ENCODE data around the gene CDC123.
"Not testable (repeated sequence)": the region's sequence is repeated elsewhere in the genome, so short reads cannot be mapped to it uniquely, and the experiment has no call there.

CDC123 gene

DNA sequence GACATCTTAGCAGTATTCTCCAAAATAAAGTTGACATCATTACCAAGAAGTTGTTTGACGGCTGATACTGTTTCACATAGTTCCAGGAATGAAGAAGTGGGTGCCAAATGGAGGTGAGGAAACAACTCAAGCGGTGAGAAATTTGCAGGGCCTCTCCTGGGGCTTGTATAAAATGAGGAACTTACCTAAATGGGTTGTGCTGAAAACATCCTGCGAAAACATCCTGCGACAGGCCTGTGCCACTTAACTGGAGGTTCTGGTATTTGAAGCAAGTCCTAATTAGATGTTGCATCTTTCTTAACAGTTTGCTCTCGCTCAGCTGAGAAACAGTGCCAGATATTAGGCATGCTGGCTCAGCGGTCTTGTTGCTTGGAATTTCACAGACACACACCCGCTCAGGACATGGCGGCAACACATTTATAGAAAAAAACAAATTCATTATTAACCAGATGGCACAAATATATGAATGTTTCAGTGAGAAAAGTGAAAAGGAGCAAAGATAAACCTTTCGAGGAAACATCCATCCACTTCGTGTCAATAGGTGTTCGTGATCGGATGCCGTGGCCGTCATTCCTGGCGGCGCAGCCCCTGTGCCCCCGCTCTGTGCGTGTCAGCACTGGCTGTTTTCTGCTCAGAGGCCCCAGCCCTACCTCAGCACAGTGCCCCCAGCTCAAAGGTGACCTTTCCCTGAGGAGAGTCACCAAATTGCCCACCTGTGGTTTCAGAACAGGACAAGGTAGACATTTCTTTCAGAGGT is 48.1 kb downstream of the CDC123 start:
- Histone ChIP-seq H3K27me3 (ENCODE audit: insufficient read depth, low read length, poor library complexity, severe bottlenecking) (no peaks in the 10 kb centered on the region), H3K36me3 (ENCODE audit: insufficient read depth, low read length) (peaks cover 73% of the 10 kb centered on the region; the same call in 1 of the 2 replicates)
- TF ChIP-seq, protein P1, sequence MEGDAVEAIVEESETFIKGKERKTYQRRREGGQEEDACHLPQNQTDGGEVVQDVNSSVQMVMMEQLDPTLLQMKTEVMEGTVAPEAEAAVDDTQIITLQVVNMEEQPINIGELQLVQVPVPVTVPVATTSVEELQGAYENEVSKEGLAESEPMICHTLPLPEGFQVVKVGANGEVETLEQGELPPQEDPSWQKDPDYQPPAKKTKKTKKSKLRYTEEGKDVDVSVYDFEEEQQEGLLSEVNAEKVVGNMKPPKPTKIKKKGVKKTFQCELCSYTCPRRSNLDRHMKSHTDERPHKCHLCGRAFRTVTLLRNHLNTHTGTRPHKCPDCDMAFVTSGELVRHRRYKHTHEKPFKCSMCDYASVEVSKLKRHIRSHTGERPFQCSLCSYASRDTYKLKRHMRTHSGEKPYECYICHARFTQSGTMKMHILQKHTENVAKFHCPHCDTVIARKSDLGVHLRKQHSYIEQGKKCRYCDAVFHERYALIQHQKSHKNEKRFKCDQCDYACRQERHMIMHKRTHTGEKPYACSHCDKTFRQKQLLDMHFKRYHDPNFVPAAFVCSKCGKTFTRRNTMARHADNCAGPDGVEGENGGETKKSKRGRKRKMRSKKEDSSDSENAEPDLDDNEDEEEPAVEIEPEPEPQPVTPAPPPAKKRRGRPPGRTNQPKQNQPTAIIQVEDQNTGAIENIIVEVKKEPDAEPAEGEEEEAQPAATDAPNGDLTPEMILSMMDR (conservative IDR thresholded peaks at IDR 0.05; ENCODE audit: low read length): no peak
- TF ChIP-seq EZH2phosphoT487 (IDR thresholded peaks at IDR 0.05; ENCODE audit: borderline replicate concordance): no peak

DNA sequence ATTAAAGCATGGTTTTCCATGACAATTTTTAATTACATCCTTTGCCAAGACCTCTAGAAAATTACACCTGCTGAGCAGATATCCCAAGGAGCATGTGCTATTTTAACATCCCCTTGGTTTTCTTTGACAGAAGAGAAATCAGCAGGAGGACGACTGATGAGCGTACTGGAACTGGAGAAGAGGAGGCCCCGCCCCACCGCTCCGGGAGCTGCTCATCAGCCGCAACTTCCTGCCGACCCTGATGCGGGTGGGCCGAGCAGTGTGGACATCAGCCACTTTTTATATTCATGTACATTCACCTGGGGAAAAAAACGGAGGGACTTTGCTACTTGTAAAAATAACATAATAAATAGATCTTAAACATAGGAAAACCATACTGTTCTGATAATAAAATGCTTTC is 54.2 kb downstream of the CDC123 start:
- no peaks in the 10 kb centered on the region for H3K9me3 ChIP-seq (ENCODE audit: insufficient read depth, low read depth, low read length)
- no peak overlapping the region for H2AFZ ChIP-seq (ENCODE audit: low read length)
- no peaks in the 10 kb centered on the region for H3K79me2 ChIP-seq (ENCODE audit: insufficient read depth, low read length)
- TF ChIP-seq, protein P1 (conservative IDR thresholded peaks at IDR 0.05; ENCODE audit: low read length): no peak
- TF ChIP-seq EZH2phosphoT487 (IDR thresholded peaks at IDR 0.05; ENCODE audit: borderline replicate concordance): no peak
- H3K4me3 ChIP-seq (ENCODE audit: low read length, poor library complexity, severe bottlenecking): no peak overlapping the region
- H3K36me3 ChIP-seq (ENCODE audit: insufficient read depth, low read length): peaks cover 50% of the 10 kb centered on the region; the same call in 1 of the 2 replicates
- no peaks in the 10 kb centered on the region for H3K9me2 ChIP-seq (replicated peaks; ENCODE audit: low read depth, low read length)
- no peaks in the 10 kb centered on the region for H4K20me1 ChIP-seq (ENCODE audit: insufficient read depth, low read length, poor library complexity, severe bottlenecking)
- no peaks in the 10 kb centered on the region for H3K4me1 ChIP-seq (ENCODE audit: insufficient read depth, low read length, poor library complexity, severe bottlenecking)
- H3K27me3 ChIP-seq (ENCODE audit: insufficient read depth, low read length, poor library complexity, severe bottlenecking): no peaks in the 10 kb centered on the region
- H3K4me2 ChIP-seq (ENCODE audit: low read depth, low read length, poor library complexity, severe bottlenecking): no peak overlapping the region
- no peak overlapping the region for H3K9ac ChIP-seq (ENCODE audit: low read depth, low read length, poor library complexity, severe bottlenecking)
- H3F3A ChIP-seq (ENCODE audit: low read depth): no peaks in the 10 kb centered on the region

More for the DNA sequence above, 48.1 kb downstream of the CDC123 start:
- no peaks in the 10 kb centered on the region for H3K9me2 ChIP-seq (replicated peaks; ENCODE audit: low read depth, low read length)
- no peak overlapping the region for H3K4me3 ChIP-seq (ENCODE audit: low read length, poor library complexity, severe bottlenecking)
- no peak overlapping the region for H3K4me2 ChIP-seq (ENCODE audit: low read depth, low read length, poor library complexity, severe bottlenecking)
- no peaks in the 10 kb centered on the region for H3K4me1 ChIP-seq (ENCODE audit: insufficient read depth, low read length, poor library complexity, severe bottlenecking)
- no peaks in the 10 kb centered on the region for H3F3A ChIP-seq (ENCODE audit: low read depth)
- H4K20me1 ChIP-seq (ENCODE audit: insufficient read depth, low read length, poor library complexity, severe bottlenecking): peaks cover 3% of the 10 kb centered on the region
- H2AFZ ChIP-seq (ENCODE audit: low read length): no peak overlapping the region
- no peaks in the 10 kb centered on the region for H3K79me2 ChIP-seq (ENCODE audit: insufficient read depth, low read length)
- H3K9me3 ChIP-seq (ENCODE audit: insufficient read depth, low read depth, low read length): no peaks in the 10 kb centered on the region
- no peak overlapping the region for H3K9ac ChIP-seq (ENCODE audit: low read depth, low read length, poor library complexity, severe bottlenecking)

DNA sequence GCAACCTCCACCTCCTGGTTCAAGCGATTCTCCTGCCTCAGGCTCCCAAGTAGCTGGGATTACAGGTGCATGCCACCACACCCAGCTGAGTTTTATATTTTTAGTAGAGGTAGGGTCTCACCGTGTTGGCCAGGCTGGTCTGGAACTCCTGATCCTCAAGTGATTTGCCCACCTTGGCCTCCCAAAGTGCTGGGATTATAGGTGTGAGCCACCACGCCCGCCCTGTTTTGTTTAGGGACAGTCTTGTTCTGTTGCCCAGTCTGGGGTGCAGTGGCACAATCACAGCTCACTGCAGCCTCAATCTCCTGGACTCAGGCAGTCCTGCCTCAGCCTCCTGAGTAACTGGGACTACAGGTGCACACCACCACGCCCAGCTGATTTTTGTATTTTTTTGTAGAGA is 54.7 kb downstream of the CDC123 start:
- H2AFZ ChIP-seq (ENCODE audit: low read length); H3K79me2 ChIP-seq (ENCODE audit: insufficient read depth, low read length); H3K4me2 ChIP-seq (ENCODE audit: low read depth, low read length, poor library complexity, severe bottlenecking); H3K9ac ChIP-seq (ENCODE audit: low read depth, low read length, poor library complexity, severe bottlenecking); H3K27me3 ChIP-seq (ENCODE audit: insufficient read depth, low read length, poor library complexity, severe bottlenecking); H3K9me3 ChIP-seq (ENCODE audit: insufficient read depth, low read depth, low read length); H3K9me2 ChIP-seq (replicated peaks; ENCODE audit: low read depth, low read length); H3K4me1 ChIP-seq (ENCODE audit: insufficient read depth, low read length, poor library complexity, severe bottlenecking); H3F3A ChIP-seq (ENCODE audit: low read depth); H3K4me3 ChIP-seq (ENCODE audit: low read length, poor library complexity, severe bottlenecking); H4K20me1 ChIP-seq (ENCODE audit: insufficient read depth, low read length, poor library complexity, severe bottlenecking): not testable (repeated sequence)
- H3K36me3 ChIP-seq (ENCODE audit: insufficient read depth, low read length): peaks cover 45% of the 10 kb centered on the region; the same call in 1 of the 2 replicates

DNA sequence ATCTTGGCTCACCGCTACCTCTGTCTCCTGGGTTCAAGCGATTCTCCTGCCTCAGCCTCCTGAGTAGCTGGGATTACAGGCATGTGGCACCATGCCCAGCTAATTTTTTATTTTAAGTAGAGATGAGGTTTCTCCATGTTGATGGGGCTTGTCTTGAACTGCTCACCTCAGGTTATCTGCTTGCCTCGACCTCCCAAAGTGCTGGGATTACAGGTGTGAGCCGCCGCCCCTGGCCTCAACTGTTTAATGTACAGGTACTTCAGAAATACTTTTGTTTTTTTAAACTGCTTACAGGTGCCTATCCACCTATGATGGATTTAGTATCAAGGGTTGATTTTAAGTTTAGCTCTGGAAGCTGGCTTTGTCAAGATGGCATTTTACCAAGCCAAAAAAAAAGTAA is 55.6 kb downstream of the CDC123 start:
- Histone ChIP-seq H3K36me3 (ENCODE audit: insufficient read depth, low read length) (peaks cover 38% of the 10 kb centered on the region; the same call in 1 of the 2 replicates), H3F3A (ENCODE audit: low read depth) (no peaks in the 10 kb centered on the region), H3K79me2 (ENCODE audit: insufficient read depth, low read length) (no peaks in the 10 kb centered on the region), H3K27me3 (ENCODE audit: insufficient read depth, low read length, poor library complexity, severe bottlenecking) (no peaks in the 10 kb centered on the region), H3K9me2 (replicated peaks; ENCODE audit: low read depth, low read length) (no peaks in the 10 kb centered on the region), H4K20me1 (ENCODE audit: insufficient read depth, low read length, poor library complexity, severe bottlenecking) (no peaks in the 10 kb centered on the region), H3K4me2 (ENCODE audit: low read depth, low read length, poor library complexity, severe bottlenecking) (no peak overlapping the region), H3K9ac (ENCODE audit: low read depth, low read length, poor library complexity, severe bottlenecking) (no peak overlapping the region), H3K4me1 (ENCODE audit: insufficient read depth, low read length, poor library complexity, severe bottlenecking) (no peaks in the 10 kb centered on the region), H3K9me3 (ENCODE audit: insufficient read depth, low read depth, low read length) (no peaks in the 10 kb centered on the region), H3K4me3 (ENCODE audit: low read length, poor library complexity, severe bottlenecking) (no peak overlapping the region), H2AFZ (ENCODE audit: low read length) (no peak overlapping the region)
- TF ChIP-seq EZH2phosphoT487 (IDR thresholded peaks at IDR 0.05; ENCODE audit: borderline replicate concordance): no peak
- TF ChIP-seq, protein P1 (conservative IDR thresholded peaks at IDR 0.05; ENCODE audit: low read length): no peak
